HepG2 (cell line): ENCODE results near the gene GCLM. TPM values are rescaled to one million over a fixed set of nuclear protein-coding genes. Genes with fewer than 3 reads are reported as not detected.

Experiments used
- ATAC-seq: fragments of 200-7000 bp; cut with Tn5 transposase; 3 replicates; pipeline ENCODE4 v1.9.1; 2020; ENCODE audit warnings: mild to moderate bottlenecking, moderate library complexity
- BruUV-seq: library from RNA; stranded (reverse); fragments of 400-500 nt; replicated peaks from 2 replicates; lab custom pipeline; 2021; lab: Mats Ljungman, UMichigan
- CTCF ChIA-PET: fragments of 300-600 bp; formaldehyde crosslinking; extraction: SDS; loops from one replicate; lab custom pipeline; 2021; ENCODE audit warnings: low total read pairs, inconsistent platforms, low intra/inter-chr PET ratio; lab: Yijun Ruan, JAX
- POLR2A ChIA-PET: fragments of 350-600 bp; sonication (Branson Sonifier 250); formaldehyde crosslinking; loops from one replicate; lab custom pipeline; 2020; ENCODE audit warnings: antibody characterized with exemption, inconsistent platforms; lab: Yijun Ruan, JAX
- DNase-seq: peaks from one replicate; pipeline ENCODE4 v3.0.0-alpha.2; 2015; ENCODE audit warnings: low spot score
- FAIRE-seq: peaks from 3 replicates; lab custom pipeline; 2011; peaks lifted over from hg19 to GRCh38; lab: Jason Lieb, UNC
- H2AFZ ChIP-seq: one replicate; pipeline ENCODE4 v1.6.1; 2011; ENCODE audit warnings: low read length, inconsistent platforms
- H3K27ac ChIP-seq: fragments of 300-600 bp; 3 replicates; pipeline ENCODE4 v1.8.0; 2011; ENCODE audit warnings: mixed run types, mild to moderate bottlenecking, mixed read lengths, low read length, inconsistent platforms; ENCODE audit not compliant: insufficient read depth; ENCODE audit errors: extremely low read length
- H3K27me3 ChIP-seq, 2 experiments: fragments of 200-600 bp in 1 of 2; 2 replicates in 1 of 2; 3 replicates in 1 of 2; pipeline versions ENCODE4 v1.6.0 to v1.8.0; 2011; ENCODE audit warnings: low read length in 2 of 2, mild to moderate bottlenecking in 2 of 2, moderate library complexity in 2 of 2, inconsistent platforms in 1 of 2; ENCODE audit not compliant: insufficient read depth in 2 of 2, control insufficient read depth in 1 of 2
- H3K36me3 ChIP-seq, 2 experiments: fragments of 200-600 bp in 1 of 2; replicated peaks in 1 of 2; 2 replicates in 1 of 2; 3 replicates in 1 of 2; pipeline versions ENCODE4 v1.5.1 to v1.8.0; 2011; ENCODE audit warnings: low read length in 2 of 2, inconsistent platforms in 1 of 2; ENCODE audit not compliant: insufficient read depth in 2 of 2, control insufficient read depth in 1 of 2
- H3K4me1 ChIP-seq: 2 replicates; pipeline ENCODE4 v1.5.1; 2012; ENCODE audit warnings: low read length, inconsistent platforms; ENCODE audit not compliant: insufficient read depth
- H3K4me2 ChIP-seq: 2 replicates; pipeline ENCODE4 v1.6.0; 2011; ENCODE audit warnings: low read depth, low read length, inconsistent platforms
- H3K4me3 ChIP-seq, 3 experiments: fragments of 200-600 bp in 1 of 3; sonication (generic), shearing (Covaris generic) in 1 of 3; replicated peaks in 1 of 3; 2 replicates each; pipeline ENCODE4 v1.5.1; 2011 to 2016; ENCODE audit warnings: low read length in 3 of 3, inconsistent platforms in 2 of 3, low read depth in 2 of 3, mild to moderate bottlenecking in 2 of 3, control low read depth in 1 of 3, mixed read lengths in 1 of 3; ENCODE audit not compliant: insufficient read depth in 1 of 3
- H3K79me2 ChIP-seq: one replicate; pipeline ENCODE4 v1.6.1; 2011; ENCODE audit warnings: low read length, inconsistent platforms; ENCODE audit not compliant: insufficient read depth
- H3K9ac ChIP-seq: 2 replicates; pipeline ENCODE4 v1.6.0; 2011; ENCODE audit warnings: mild to moderate bottlenecking, low read depth, low read length, inconsistent platforms; ENCODE audit not compliant: insufficient read depth
- H3K9me3 ChIP-seq: 2 replicates; pipeline ENCODE4 v1.5.1; 2012; ENCODE audit warnings: mild to moderate bottlenecking, low read length
- H4K20me1 ChIP-seq: 2 replicates; pipeline ENCODE4 v1.6.0; 2011; ENCODE audit warnings: inconsistent platforms, mild to moderate bottlenecking, low read length, moderate library complexity; ENCODE audit not compliant: insufficient read depth
- AHDC1 ChIP-seq: sonication (generic); formaldehyde crosslinking; IDR thresholded peaks from 2 replicates; pipeline ENCODE4 v1.5.1; 2020; ENCODE audit warnings: mild to moderate bottlenecking, missing genetic modification reagents, borderline replicate concordance
- REST ChIP-seq, 2 experiments: IDR thresholded peaks; 2 replicates each; pipeline ENCODE4 v1.6.1; 2011 to 2012; ENCODE audit warnings: low read length in 2 of 2, borderline replicate concordance in 1 of 2, low read depth in 1 of 2, mild to moderate bottlenecking in 1 of 2, moderate library complexity in 1 of 2
- RFX5 ChIP-seq: IDR thresholded peaks from 2 replicates; pipeline ENCODE4 v1.6.1; 2011; ENCODE audit warnings: low read depth, low read length, improper control_type of control experiment
- THAP7 ChIP-seq: sonication (generic); formaldehyde crosslinking; IDR thresholded peaks from 2 replicates; pipeline ENCODE4 v1.8.1; 2023; ENCODE audit warnings: mild to moderate bottlenecking, missing genetic modification reagents
- ZNF383 ChIP-seq: sonication (generic); formaldehyde crosslinking; IDR thresholded peaks from 2 replicates; pipeline ENCODE4 v1.4.0; 2020; ENCODE audit warnings: missing genetic modification reagents, mild to moderate bottlenecking, borderline replicate concordance
- ZNF496 ChIP-seq: sonication (generic); formaldehyde crosslinking; IDR thresholded peaks from 2 replicates; pipeline ENCODE4 v1.8.1; 2023; ENCODE audit warnings: mild to moderate bottlenecking, moderate library complexity, missing genetic modification reagents; ENCODE audit not compliant: insufficient replicate concordance
- WGBS: methylation state at CpG from one replicate; pipeline ENCODE4 v1.1.6; 2017; ENCODE audit warnings: low lambda C conversion rate; 5-methylcytosine and 5-hydroxymethylcytosine counted together
- in situ Hi-C: cut with HindIII; loops from 2 replicates; pipeline ENCODE4 v1.10.0; 2017; ENCODE audit warnings: low pct_unique_long_range_greater_than_20kb; ENCODE audit not compliant: extremely low pct_ligation_motif_present
- intact Hi-C: fragments of 100-400 bp; cut with micrococcal nuclease; formaldehyde crosslinking; loops from one replicate; pipeline ENCODE4 v1.10.0; 2022; ENCODE audit not compliant: unreplicated experiment
- polyA plus RNA-seq, 8 experiments: library from polyadenylated mRNA; depleted of rRNA in 3 of 8; stranded (reverse) in 7 of 8; unstranded in 1 of 8; fragments of >200 nt; fragmentation: Illumina TruSeq in 4 of 8; extraction: Trizol in 4 of 8; gene quantifications; 2 replicates each; pipeline versions ENCODE4 v1.2.1 to v1.2.3, GENCODE V29; 2011 to 2016; ENCODE audit warnings: low read depth in 4 of 8, missing spikeins in 1 of 8, mixed read lengths in 1 of 8; ENCODE audit not compliant: insufficient read depth in 1 of 8
- total RNA-seq, 5 experiments: library from RNA; depleted of rRNA; stranded (reverse); fragments of >200 nt; fragmentation: Illumina TruSeq; extraction: Trizol; gene quantifications; 2 replicates each; pipeline ENCODE4 v1.2.3, GENCODE V29; 2016; ENCODE audit warnings: low read depth in 1 of 5

Gene GCLM
- total and polyA plus RNA-seq, 2 of the 13 experiments (the other 11 are each of a cell fraction or from before 2014, with no cell fraction given), result 8.7 to 29.9 TPM

- TF ChIP-seq THAP7 (no peak), ZNF383 (CRISPR knock-in tag) (no peak), AHDC1 (CRISPR knock-in tag) (no peak), RFX5 (no peak), ZNF496 (no peak), REST (IDR thresholded peaks at IDR 0.05; ENCODE audit: borderline replicate concordance in 1 of 2, low read depth in 1 of 2, low read length in 2 of 2) (no peak)
- TF ChIP-seq, all 625 proteins: peak for 0
- Histone ChIP-seq H3K79me2 (no peaks in the 10 kb centered on the region), H3K9ac (no peak overlapping the region), H4K20me1 (no peaks in the 10 kb centered on the region), H3K9me3 (no peaks in the 10 kb centered on the region), H3K4me3 (no peak overlapping the region), H3K4me1 (no peaks in the 10 kb centered on the region), H3K4me2 (no peak overlapping the region), H3K27me3 (no peaks in the 10 kb centered on the region), H2AFZ (no peak overlapping the region), H3K27ac (no peak overlapping the region), H3K36me3 (no peaks in the 10 kb centered on the region)
- intact Hi-C loops, result no loop called here
- no peak for FAIRE-seq
- POLR2A ChIA-PET, result no interaction called here
- ATAC-seq, result no peak
- 2% methylated on average over 1 of the region's 1 CpG for WGBS
- DNase-seq, result no peak
- no TSS peak for BruUV-seq
- in situ Hi-C loops, result no loop called here
- CTCF ChIA-PET, result no interaction called here
Measured at GRCh38 chr1:93937997-93938396, 28.8 kb upstream of the GCLM start.
